Heart right ventricle (tissue), 16 donors: ENCODE results near the gene PTPRN2. TPM values are rescaled to one million over a fixed set of nuclear protein-coding genes. Genes with fewer than 3 reads are reported as not detected.

ENCODE experiments used
- ATAC-seq, 8 donors: fragments of 200-7000 bp; cut with Tn5 transposase; one replicate each; pipeline ENCODE4 v1.9.1; 2020; ENCODE audit warnings: mild to moderate bottlenecking in 8 of 8, moderate library complexity in 8 of 8, moderate number of reproducible peaks in 1 of 8
- DNase-seq, 2 donors: peaks; one replicate each; pipeline ENCODE4 v3.0.0-alpha.2; 2020
- H3K27ac ChIP-seq, 10 donors: fragments of 200-600 bp; sonication (generic) in 2 of 10; one replicate each; pipeline versions ENCODE4 v1.5.0 to v1.8.0; 2020 to 2022; ENCODE audit warnings: mild to moderate bottlenecking in 3 of 10
- H3K27me3 ChIP-seq, 7 donors: fragments of 200-600 bp; one replicate each; pipeline ENCODE4 v1.8.0; 2021 to 2022; ENCODE audit warnings: mild to moderate bottlenecking in 2 of 7
- H3K36me3 ChIP-seq, 9 donors: fragments of 200-600 bp; sonication (generic) in 1 of 9; one replicate each; pipeline versions ENCODE4 v1.5.0 to v1.8.0; 2020 to 2022; ENCODE audit warnings: mild to moderate bottlenecking in 2 of 9
- H3K4me1 ChIP-seq, 9 donors: fragments of 200-600 bp; sonication (generic) in 1 of 9; one replicate each; pipeline versions ENCODE4 v1.5.0 to v1.8.0; 2020 to 2022; ENCODE audit warnings: mild to moderate bottlenecking in 4 of 9
- H3K4me3 ChIP-seq, 10 donors: fragments of 200-600 bp; sonication (generic) in 2 of 10; one replicate each; pipeline versions ENCODE4 v1.5.0 to v1.8.0; 2020 to 2022; ENCODE audit warnings: mild to moderate bottlenecking in 7 of 10, moderate library complexity in 2 of 10
- H3K9me3 ChIP-seq, 11 donors: fragments of 200-600 bp in 10 of 11; sonication (generic) in 2 of 11; one replicate each; pipeline versions ENCODE4 v1.5.0 to v1.8.0; 2013 to 2022; ENCODE audit warnings: mild to moderate bottlenecking in 2 of 11, control low read depth in 1 of 11, moderate library complexity in 1 of 11
- CTCF ChIP-seq, 9 donors: fragments of 200-600 bp; sonication (generic) in 2 of 9; IDR thresholded peaks; one replicate each; pipeline versions ENCODE4 v1.5.0 to v1.8.0; 2021 to 2022; ENCODE audit warnings: antibody characterized with exemption in 9 of 9, mild to moderate bottlenecking in 5 of 9, moderate library complexity in 1 of 9
- WGBS, 2 donors: extraction: QIAGEN DNeasy Blood & Tissue Kit; methylation state at CpG; one replicate each; pipeline ENCODE4 v1.1.7; 2013; ENCODE audit warnings: inconsistent platforms in 1 of 2; 5-methylcytosine and 5-hydroxymethylcytosine counted together
- intact Hi-C, 10 donors: fragments of 100-400 bp; cut with DNase I; formaldehyde crosslinking; loops; one replicate each; pipeline versions ENCODE4 v1.11.1 to v1.14.2; 2022
- polyA plus RNA-seq, 2 donors: library from polyadenylated mRNA; stranded (reverse); fragments of 200-250 nt; gene quantifications; one replicate each; pipeline ENCODE4 v1.2.3, GENCODE V29; 2013
- total RNA-seq, 10 donors: library from RNA; stranded (reverse); fragmentation: NEBNext Ultra II Directional in 3 of 10; extraction: Animal tissue kit (Norgen Biotek cat#: 25700) in 3 of 10; gene quantifications; one replicate each; pipeline versions ENCODE4 v1.2.1 to v1.2.4, GENCODE V29; 2021 to 2023
- donor health status: Arrhythmogenic right ventricular cardiomyopathy.
- donor health status: ischemic (EF 13 %, LVEDD 7.1; RV severe dilation, severe dysfunction).
- donor health status: healthy with polysubstance abuse.
- donor health status: DM: no; HTN: yes; CAD: no.
- donor health status: DM: no; HTN: no; CAD: no.
- donor health status: ischemic (EF 25% LVEDD 6.9; RV normal size, moderate dysfunction).
- donor health status: ischemic (EF 25% LVEDD 5.7; RV mildly dilated, moderate dysfunction).
- donor health status: healthy.
- donor health status: DM: yes; HTN: yes; CAD: no.
- donor health status: Ischemic cardiomyopathy.
- donor health status: ischemic (EF 35%, LVEDD 5.7; RV mildly dilated, moderate dysfunction).
- donor health status: nonischemic (EF 11% LVEDD 7.7; RV severe dilation, severe dysfunction).
- donor health status: DM: yes; HTN: yes; CAD: no.
- donor health status: PGD.
- donor health status: ischemic (EF 29% LVEDD 5.4; RV normal size, mild dysfunction).
- donor health status: nonischemic (EF 23%, LVEDD 6.1; RV moderate dilation, normal function).

The PTPRN2 gene
- total and polyA plus RNA-seq, 12 donors = 0.82 to 1.8 (median 1.3) TPM

GRCh38 chr7:158270856-158271413, 316.7 kb downstream of the PTPRN2 start:
- ATAC-seq (no peak), DNase-seq (no peak)
- no peak overlapping the region for H3K4me3 ChIP-seq
- TF ChIP-seq CTCF (IDR thresholded peaks at IDR 0.05) = no peak
- H3K9me3 ChIP-seq = no peaks in the 10 kb centered on the region
- peaks cover 0 to 11% (median 0%) of the 10 kb centered on the region in 7 donors for H3K27me3 ChIP-seq
- WGBS, 2 donors = 93 to 94% methylated on average over 9 of the region's 9 CpGs
- no peak overlapping the region for H3K27ac ChIP-seq
- no peaks in the 10 kb centered on the region for H3K4me1 ChIP-seq
- no peaks in the 10 kb centered on the region for H3K36me3 ChIP-seq
- intact Hi-C loops = no loop called here

GRCh38 chr7:158270106-158270775, 317.4 kb downstream of the PTPRN2 start:
- Histone ChIP-seq H3K36me3 (no peaks in the 10 kb centered on the region), H3K4me1 (no peaks in the 10 kb centered on the region), H3K27me3 (peaks cover 0 to 11% (median 0%) of the 10 kb centered on the region in 7 donors), H3K9me3 (no peaks in the 10 kb centered on the region), H3K4me3 (no peak overlapping the region), H3K27ac (no peak overlapping the region)
- no peak for TF ChIP-seq CTCF (IDR thresholded peaks at IDR 0.05)
- intact Hi-C loops = no loop called here
- DNase-seq (no peak), ATAC-seq (no peak)
- WGBS, 2 donors = 89 to 92% methylated on average over 11 to 13 of the region's 13 CpGs

- H3K27me3 ChIP-seq = peaks cover 0 to 9% (median 0%) of the 10 kb centered on the region in 7 donors
- H3K4me3 ChIP-seq = no peak overlapping the region
- intact Hi-C loops = no loop called here
- H3K27ac ChIP-seq = no peak overlapping the region
- TF ChIP-seq CTCF (IDR thresholded peaks at IDR 0.05) = no peak
- WGBS, 2 donors = 88% methylated on average over 28 of the region's 28 CpGs
- H3K4me1 ChIP-seq = no peaks in the 10 kb centered on the region
- H3K36me3 ChIP-seq = no peaks in the 10 kb centered on the region
- no peaks in the 10 kb centered on the region for H3K9me3 ChIP-seq
- no peak for DNase-seq
- no peak for ATAC-seq
These were observed 318.6 kb downstream of the PTPRN2 start for GRCh38 chr7:158268816-158269535.

- 88 to 90% methylated on average over 29 of the region's 29 CpGs for WGBS, 2 donors
- Histone ChIP-seq H3K27me3 (peaks cover 0 to 9% (median 0%) of the 10 kb centered on the region in 7 donors), H3K4me3 (no peak overlapping the region), H3K36me3 (no peaks in the 10 kb centered on the region), H3K27ac (no peak overlapping the region), H3K4me1 (no peaks in the 10 kb centered on the region), H3K9me3 (no peaks in the 10 kb centered on the region)
- intact Hi-C loops = no loop called here
- no peak for TF ChIP-seq CTCF (IDR thresholded peaks at IDR 0.05)
- DNase-seq (no peak), ATAC-seq (no peak)
These were observed 319.7 kb downstream of the PTPRN2 start for GRCh38 chr7:158267742-158268435.
